Mucosa of descending colon (tissue), 3 donors: ENCODE measurements around the gene CLDN3. TPM values are rescaled to one million over a fixed set of nuclear protein-coding genes. Genes with fewer than 3 reads are reported as not detected.

Experiments used
- ATAC-seq: fragments of 200-7000 bp; cut with Tn5 transposase; one replicate; pipeline ENCODE4 v1.9.1; 2020; ENCODE audit warnings: mild to moderate bottlenecking, moderate library complexity
- DNase-seq, 3 donors: peaks; one replicate each; pipeline ENCODE4 v3.0.0-alpha.2; 2020
- H3K36me3 ChIP-seq: fragments of 200-600 bp; one replicate; pipeline ENCODE4 v1.8.0; 2021; ENCODE audit warnings: low read depth, mild to moderate bottlenecking
- H3K4me1 ChIP-seq: fragments of 200-600 bp; one replicate; pipeline ENCODE4 v1.8.0; 2021; ENCODE audit warnings: low read depth, mild to moderate bottlenecking
- H3K4me3 ChIP-seq: fragments of 200-600 bp; one replicate; pipeline ENCODE4 v1.8.0; 2021; ENCODE audit warnings: mild to moderate bottlenecking
- H3K9me3 ChIP-seq: fragments of 200-600 bp; one replicate; pipeline ENCODE4 v1.8.0; 2021; ENCODE audit warnings: mild to moderate bottlenecking
- CTCF ChIP-seq: fragments of 200-600 bp; IDR thresholded peaks from one replicate; pipeline ENCODE4 v1.8.0; 2022; ENCODE audit warnings: antibody characterized with exemption, mild to moderate bottlenecking
- intact Hi-C, 2 donors: fragments of 100-400 bp; cut with DNase I in 1 of 2; cut with micrococcal nuclease in 1 of 2; formaldehyde crosslinking; loops; one replicate each; pipeline versions ENCODE4 v1.11.0 to v1.11.1; 2022; cut with DNase I, micrococcal nuclease
- total RNA-seq, 3 donors: library from RNA; stranded (reverse); fragmentation: NEBNext Ultra II Directional in 2 of 3; extraction: Animal tissue kit (Norgen Biotek cat#: 25700) in 2 of 3; gene quantifications; one replicate each; pipeline versions ENCODE4 v1.2.1 to v1.2.4, GENCODE V29; 2021 to 2023
- donor health status: DM: no; HTN: no; CAD: no; lungs with moderate emphysema.
- donor health status: DM: no; HTN: no; CAD: no.
- donor health status: DM: no; HTN: yes; CAD: no.

The CLDN3 gene
- total RNA-seq, 3 donors from 2014 or later = 229 to 621 (median 534) TPM

- intact Hi-C loops = no loop called here
- peaks cover 19% of the 10 kb centered on the region for H3K4me1 ChIP-seq
- H3K9me3 ChIP-seq = no peaks in the 10 kb centered on the region
- no peak for TF ChIP-seq CTCF
- DNase-seq = peak; percentile 89 to 94 (median 92)
- ATAC-seq = peak; percentile 70
- no peak overlapping the region for H3K4me3 ChIP-seq
- no peaks in the 10 kb centered on the region for H3K36me3 ChIP-seq
Measured at GRCh38 chr7:73773700-73774517, 3.8 kb upstream of the CLDN3 start.

- no peaks in the 10 kb centered on the region for H3K9me3 ChIP-seq
- no peak for ATAC-seq
- peak in 1 of 3 donors; percentile 36 for DNase-seq
- intact Hi-C loops = no loop called here
- H3K4me1 ChIP-seq = peaks cover 19% of the 10 kb centered on the region
- H3K4me3 ChIP-seq = no peak overlapping the region
- H3K36me3 ChIP-seq = no peaks in the 10 kb centered on the region
- no peak for TF ChIP-seq CTCF
Measured at GRCh38 chr7:73770860-73771670, 995 bp upstream of the CLDN3 start.

GRCh38 chr7:73769481-73770001 is 529 bp downstream of the CLDN3 start:
- DNase-seq = peak in 2 of 3 donors; percentile 61 to 62
- peak; percentile 3 for ATAC-seq
- H3K9me3 ChIP-seq = no peaks in the 10 kb centered on the region
- no peaks in the 10 kb centered on the region for H3K36me3 ChIP-seq
- H3K4me1 ChIP-seq = peaks cover 12% of the 10 kb centered on the region
- peak overlapping the region; percentile 70 for H3K4me3 ChIP-seq
- intact Hi-C loops = no loop called here
- TF ChIP-seq CTCF = no peak

- H3K4me3 ChIP-seq = peak overlapping the region; percentile 70
- H3K4me1 ChIP-seq = peaks cover 7% of the 10 kb centered on the region
- ATAC-seq = no peak
- peak in 2 of 3 donors; percentile 55 to 57 for DNase-seq
- no peaks in the 10 kb centered on the region for H3K9me3 ChIP-seq
- intact Hi-C loops = no loop called here
- no peak for TF ChIP-seq CTCF
- no peaks in the 10 kb centered on the region for H3K36me3 ChIP-seq
Measured at GRCh38 chr7:73768641-73769480, 1.2 kb downstream of the CLDN3 start.
